ENCODE results near the gene CPED1.

- TF ChIP-seq CTCF (IDR thresholded peaks at IDR 0.05) = no peak
- TF ChIP-seq POLR2AphosphoS5 (IDR thresholded peaks at IDR 0.05) = no peak
Measured at GRCh38 chr7:121041516-121042148, 53.1 kb downstream of the CPED1 start.

All from suprapubic skin (tissue), 3 donors.